GM12878 (cell line): ENCODE results near the gene CCL25.

ENCODE experiments used
- CTCF ChIP-seq, 3 experiments: IDR thresholded peaks in 2 of 3; conservative IDR thresholded peaks in 1 of 3; 2 replicates each; pipeline ENCODE4 v1.5.1; 2011; ENCODE audit warnings: low read depth in 3 of 3, low read length in 3 of 3, mild to moderate bottlenecking in 3 of 3, control low read depth in 2 of 3, moderate library complexity in 2 of 3, inconsistent platforms in 1 of 3, mixed read lengths in 1 of 3; ENCODE audit not compliant: control insufficient read depth in 2 of 3, insufficient read depth in 1 of 3; ENCODE audit errors: extremely low read depth in 1 of 3
- ZNF24 ChIP-seq: fragments of 450-650 bp; IDR thresholded peaks from 2 replicates; pipeline ENCODE4 v1.6.1; 2017; ENCODE audit warnings: antibody characterized with exemption, mild to moderate bottlenecking

- TF ChIP-seq ZNF24 (no peak), CTCF (IDR thresholded peaks at IDR 0.05 in 2 of 3, conservative IDR thresholded peaks at IDR 0.05 in 1 of 3; ENCODE audit: control insufficient read depth in 2 of 3, extremely low read depth in 1 of 3, insufficient read depth in 1 of 3, low read depth in 3 of 3, low read length in 3 of 3) (no peak)
Measured at GRCh38 chr19:8004001-8004400, 48.6 kb upstream of the CCL25 start.
